Neuronal stem cell (in vitro differentiated cells): ENCODE measurements around the gene ARFIP2.

Source experiments
- DNase-seq: peaks from one replicate; pipeline ENCODE4 v3.0.0-alpha.2; 2013; ENCODE audit warnings: low spot score
- H2AFZ ChIP-seq: one replicate; pipeline ENCODE4 v1.6.1; 2013; ENCODE audit warnings: mild to moderate bottlenecking, low read length, inconsistent platforms
- H2AK5ac ChIP-seq: 2 replicates; pipeline ENCODE4 v1.6.1; 2013; ENCODE audit warnings: low read depth, mild to moderate bottlenecking, inconsistent platforms, low read length, moderate library complexity, mixed read lengths
- H2BK120ac ChIP-seq: 2 replicates; pipeline ENCODE4 v1.6.1; 2013; ENCODE audit warnings: low read depth, mild to moderate bottlenecking, inconsistent platforms, low read length, moderate library complexity, mixed read lengths
- H2BK12ac ChIP-seq: one replicate; pipeline ENCODE4 v1.6.1; 2013; ENCODE audit warnings: low read length, inconsistent platforms
- H2BK15ac ChIP-seq: 2 replicates; pipeline ENCODE4 v1.6.1; 2013; ENCODE audit warnings: mild to moderate bottlenecking, low read length, inconsistent platforms, mixed read lengths
- H2BK5ac ChIP-seq: one replicate; pipeline ENCODE4 v1.6.1; 2013; ENCODE audit warnings: inconsistent platforms, mild to moderate bottlenecking, low read length, moderate library complexity
- H3K14ac ChIP-seq: one replicate; pipeline ENCODE4 v1.6.1; 2013; ENCODE audit warnings: low read length, inconsistent platforms
- H3K18ac ChIP-seq: 2 replicates; pipeline ENCODE4 v1.6.1; 2013; ENCODE audit warnings: low read length, inconsistent platforms
- H3K23ac ChIP-seq: 2 replicates; pipeline ENCODE4 v1.6.1; 2013; ENCODE audit warnings: low read depth, mild to moderate bottlenecking, mixed read lengths, low read length, inconsistent platforms; ENCODE audit not compliant: poor library complexity
- H3K27ac ChIP-seq: replicated peaks from 3 replicates; pipeline ENCODE4 v1.5.1; 2013; ENCODE audit warnings: low read length, inconsistent platforms
- H3K27me3 ChIP-seq, 3 experiments: 2 replicates each; pipeline ENCODE4 v1.6.1; 2013; ENCODE audit warnings: low read length in 3 of 3, mild to moderate bottlenecking in 2 of 3, inconsistent platforms in 1 of 3, low read depth in 1 of 3, mixed read lengths in 1 of 3, moderate library complexity in 1 of 3; ENCODE audit not compliant: control insufficient read depth in 3 of 3, insufficient read depth in 3 of 3
- H3K36me3 ChIP-seq, 2 donors: replicated peaks in 1 of 2; 2 replicates each; pipeline ENCODE4 v1.6.1; 2013; ENCODE audit warnings: low read length in 2 of 2; ENCODE audit not compliant: control insufficient read depth in 2 of 2, insufficient read depth in 2 of 2
- H3K4ac ChIP-seq: 2 replicates; pipeline ENCODE4 v1.6.1; 2013; ENCODE audit warnings: inconsistent platforms, mild to moderate bottlenecking, low read length, moderate library complexity
- H3K4me1 ChIP-seq, 2 donors: 1 replicate in 1 of 2; 2 replicates in 1 of 2; pipeline ENCODE4 v1.6.1; 2013; ENCODE audit warnings: low read length in 2 of 2, low read depth in 1 of 2; ENCODE audit not compliant: control insufficient read depth in 2 of 2, insufficient read depth in 1 of 2
- H3K4me2 ChIP-seq: one replicate; pipeline ENCODE4 v1.6.1; 2013; ENCODE audit warnings: mild to moderate bottlenecking, low read length, inconsistent platforms; ENCODE audit not compliant: insufficient read depth, poor library complexity, severe bottlenecking
- H3K4me3 ChIP-seq, 2 donors: 2 replicates each; pipeline ENCODE4 v1.5.1; 2013; ENCODE audit warnings: low read length in 2 of 2, mild to moderate bottlenecking in 2 of 2, inconsistent platforms in 1 of 2, moderate library complexity in 1 of 2
- H3K79me1 ChIP-seq: one replicate; pipeline ENCODE4 v1.6.1; 2013; ENCODE audit warnings: low read depth, mild to moderate bottlenecking, inconsistent platforms, low read length, moderate library complexity
- H3K9ac ChIP-seq: one replicate; pipeline ENCODE4 v1.6.1; 2013; ENCODE audit warnings: mild to moderate bottlenecking, low read depth, low read length, inconsistent platforms; ENCODE audit not compliant: poor library complexity
- H3K9me3 ChIP-seq, 2 donors: replicated peaks in 1 of 2; 2 replicates each; pipeline versions ENCODE3 to v1.6.1; 2013; ENCODE audit warnings: low read length in 2 of 2, mild to moderate bottlenecking in 2 of 2, inconsistent platforms in 1 of 2, low read depth in 1 of 2, mixed read lengths in 1 of 2, moderate library complexity in 1 of 2; ENCODE audit not compliant: control insufficient read depth in 2 of 2, insufficient read depth in 1 of 2
- H4K8ac ChIP-seq: one replicate; pipeline ENCODE4 v1.6.1; 2013; ENCODE audit warnings: low read depth, mild to moderate bottlenecking, inconsistent platforms, low read length, moderate library complexity
- H4K91ac ChIP-seq: one replicate; pipeline ENCODE4 v1.6.1; 2013; ENCODE audit warnings: low read length, low read depth, mild to moderate bottlenecking, inconsistent platforms; ENCODE audit not compliant: poor library complexity
- WGBS, 2 donors: extraction: QIAGEN DNeasy Blood & Tissue Kit; methylation state at CpG; one replicate each; pipeline ENCODE4 v1.1.7; 2013; ENCODE audit warnings: missing lambda C conversion rate in 2 of 2, mixed read lengths in 1 of 2; ENCODE audit not compliant: insufficient read length in 2 of 2, insufficient replicate concordance in 1 of 2; ENCODE audit errors: extremely low coverage in 2 of 2; 5-methylcytosine and 5-hydroxymethylcytosine counted together

Gene ARFIP2

GRCh38 chr11:6456361-6457073 is 24.6 kb downstream of the ARFIP2 start:
- peaks cover 25 to 69% of the 10 kb centered on the region in 2 donors for H3K36me3 ChIP-seq
- no CpG with 5 or more reads among the region's 56 CpGs for WGBS, 2 donors
- no peak for DNase-seq

GRCh38 chr11:6455070-6455469 is 26.1 kb downstream of the ARFIP2 start:
- Histone ChIP-seq H3K18ac (no peak overlapping the region), H3K4me1 (no peaks in the 10 kb centered on the region), H3K14ac (no peak overlapping the region), H2BK12ac (no peak overlapping the region), H3K27me3 (no peaks in the 10 kb centered on the region), H2BK5ac (no peak overlapping the region), H4K8ac (no peak overlapping the region), H3K9ac (no peak overlapping the region), H2BK15ac (no peak overlapping the region), H2BK120ac (no peak overlapping the region), H2AFZ (no peak overlapping the region), H3K4me3 (no peak overlapping the region), H3K23ac (no peak overlapping the region), H3K79me1 (peaks cover 3% of the 10 kb centered on the region), H2AK5ac (no peak overlapping the region), H3K4ac (no peak overlapping the region), H3K36me3 (peaks cover 33 to 78% of the 10 kb centered on the region in 2 donors), H3K9me3 (no peaks in the 10 kb centered on the region), H3K27ac (no peak overlapping the region), H4K91ac (no peak overlapping the region), H3K4me2 (no peak overlapping the region)
- WGBS, 2 donors = no CpG with 5 or more reads among the region's 2 CpGs
- no peak for DNase-seq

More at GRCh38 chr11:6456361-6457073, 24.6 kb downstream of the ARFIP2 start:
- Histone ChIP-seq H3K14ac (no peak overlapping the region), H3K18ac (no peak overlapping the region), H4K91ac (no peak overlapping the region), H3K23ac (peak overlapping the region; percentile 7), H3K4me1 (no peaks in the 10 kb centered on the region), H2BK5ac (no peak overlapping the region), H4K8ac (no peak overlapping the region), H3K4me3 (no peak overlapping the region), H2BK12ac (no peak overlapping the region), H3K27me3 (no peaks in the 10 kb centered on the region), H3K4me2 (no peak overlapping the region), H3K9me3 (no peaks in the 10 kb centered on the region), H2BK15ac (no peak overlapping the region), H3K9ac (no peak overlapping the region), H3K4ac (no peak overlapping the region), H2AFZ (no peak overlapping the region), H3K27ac (no peak overlapping the region), H3K79me1 (peaks cover 3% of the 10 kb centered on the region), H2AK5ac (no peak overlapping the region), H2BK120ac (no peak overlapping the region)

DNA sequence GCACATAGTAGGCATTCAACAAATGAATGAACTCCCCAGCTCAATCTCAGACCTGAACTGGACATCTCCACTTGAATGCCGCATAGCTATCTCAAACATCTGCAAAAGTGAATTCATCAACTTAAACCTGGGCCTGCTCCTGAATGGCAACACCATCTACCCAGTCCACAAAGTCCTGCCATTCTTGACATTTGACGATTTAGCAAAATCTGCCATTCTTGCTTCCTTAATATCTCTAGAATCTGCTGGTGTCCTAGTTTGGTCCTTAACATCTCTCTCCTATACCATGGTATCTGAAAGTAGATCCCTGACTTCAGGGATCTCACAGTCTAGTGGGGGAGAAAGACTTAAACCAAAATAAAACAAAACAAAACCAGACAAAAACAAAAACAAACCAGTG is 28.0 kb downstream of the ARFIP2 start:
- no peak overlapping the region for H3K27ac ChIP-seq
- H3K4me1 ChIP-seq = no peaks in the 10 kb centered on the region
- H3K4me2 ChIP-seq = no peak overlapping the region
- H3K14ac ChIP-seq = no peak overlapping the region
- H4K91ac ChIP-seq = no peak overlapping the region
- no peak overlapping the region for H2AFZ ChIP-seq
- H2AK5ac ChIP-seq = no peak overlapping the region
- no peak overlapping the region for H3K4me3 ChIP-seq
- H3K9me3 ChIP-seq = no peaks in the 10 kb centered on the region
- H3K79me1 ChIP-seq = peaks cover 3% of the 10 kb centered on the region
- H3K27me3 ChIP-seq = no peaks in the 10 kb centered on the region
- H3K23ac ChIP-seq = no peak overlapping the region
- H2BK5ac ChIP-seq = no peak overlapping the region
- H3K4ac ChIP-seq = no peak overlapping the region
- no peak overlapping the region for H3K18ac ChIP-seq
- H4K8ac ChIP-seq = no peak overlapping the region
- WGBS, 2 donors = no CpG with 5 or more reads among the region's 2 CpGs
- H2BK12ac ChIP-seq = no peak overlapping the region
- H3K36me3 ChIP-seq = peaks cover 38 to 84% of the 10 kb centered on the region in 2 donors
- H2BK15ac ChIP-seq = no peak overlapping the region
- H2BK120ac ChIP-seq = no peak overlapping the region
- H3K9ac ChIP-seq = no peak overlapping the region
- DNase-seq = no peak

DNA sequence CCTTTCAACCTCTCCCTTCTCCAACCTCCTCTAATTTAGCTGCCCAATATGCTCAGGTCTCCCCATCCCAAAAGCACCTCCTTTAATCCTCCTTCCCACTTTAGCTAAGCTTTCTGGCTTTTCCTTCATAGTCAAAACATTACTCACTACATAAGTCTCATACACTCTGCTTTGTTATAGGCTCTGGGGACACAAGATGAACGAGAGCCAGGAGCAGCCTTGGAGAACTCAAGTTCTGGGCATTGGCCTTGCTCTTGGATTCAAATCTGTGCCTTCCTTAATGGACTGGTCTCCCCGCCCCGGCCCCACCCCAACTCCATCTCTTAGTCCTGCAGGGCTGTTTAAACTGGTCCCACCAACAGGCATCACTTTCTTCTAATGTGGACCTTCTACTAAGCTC is 28.9 kb downstream of the ARFIP2 start:
- DNase-seq = no peak
- Histone ChIP-seq H3K9me3 (no peaks in the 10 kb centered on the region), H3K14ac (no peak overlapping the region), H3K79me1 (peaks cover 3% of the 10 kb centered on the region), H2AK5ac (no peak overlapping the region), H3K4me1 (no peaks in the 10 kb centered on the region), H2BK120ac (no peak overlapping the region), H2BK15ac (no peak overlapping the region), H2BK12ac (no peak overlapping the region), H2AFZ (no peak overlapping the region), H3K18ac (no peak overlapping the region), H3K27me3 (no peaks in the 10 kb centered on the region), H3K9ac (no peak overlapping the region), H3K27ac (no peak overlapping the region), H4K91ac (no peak overlapping the region), H3K4ac (no peak overlapping the region), H3K4me3 (no peak overlapping the region), H3K4me2 (no peak overlapping the region), H4K8ac (no peak overlapping the region), H3K23ac (no peak overlapping the region), H2BK5ac (no peak overlapping the region), H3K36me3 (peaks cover 36 to 75% of the 10 kb centered on the region in 2 donors)
- WGBS, 2 donors = no CpG with 5 or more reads among the region's 3 CpGs
